HEK293 (cell line): Measurements from ENCODE around the gene CFAP58.

Experiments
- GLIS1 ChIP-seq: fragments of 450-650 bp; formaldehyde crosslinking; IDR thresholded peaks from 2 replicates; pipeline ENCODE4 v1.5.1; 2016; ENCODE audit warnings: missing biosample characterization, missing genetic modification characterization
- ZNF324 ChIP-seq: fragments of 450-650 bp; formaldehyde crosslinking; IDR thresholded peaks from 2 replicates; pipeline ENCODE4 v1.5.1; 2016; ENCODE audit warnings: missing biosample characterization, missing genetic modification characterization
- ZNF792 ChIP-seq: fragments of 450-650 bp; formaldehyde crosslinking; IDR thresholded peaks from 2 replicates; pipeline ENCODE4 v1.5.1; 2016; ENCODE audit warnings: missing biosample characterization, missing genetic modification characterization
- TF ChIP-seq, protein P1 (sequence below): fragments of 450-650 bp; formaldehyde crosslinking; IDR thresholded peaks from 2 replicates; pipeline ENCODE4 v1.5.1; 2016; ENCODE audit warnings: missing biosample characterization, missing genetic modification characterization

DNA sequence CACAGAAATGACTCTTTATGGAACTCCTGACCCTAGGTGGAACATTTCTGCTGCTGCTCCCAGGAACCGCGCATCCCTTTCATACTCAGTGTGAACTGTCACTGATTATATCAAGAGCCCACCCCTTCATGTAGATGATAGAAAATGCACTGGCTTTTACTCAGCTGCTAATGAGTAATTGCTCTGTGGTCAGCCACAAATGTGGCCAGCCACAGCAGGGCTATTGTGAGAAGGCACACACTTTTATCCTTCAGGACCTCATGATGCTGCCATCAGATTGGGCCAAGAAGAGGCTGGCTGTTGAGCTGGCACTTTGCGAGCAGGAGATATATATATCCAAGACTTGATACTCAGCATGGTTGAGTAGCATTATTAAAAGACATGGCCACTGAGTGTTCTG is 124.7 kb downstream of the CFAP58 start:
- TF ChIP-seq ZNF324 (tag by site-specific recombination) = no peak
- TF ChIP-seq, protein P1, sequence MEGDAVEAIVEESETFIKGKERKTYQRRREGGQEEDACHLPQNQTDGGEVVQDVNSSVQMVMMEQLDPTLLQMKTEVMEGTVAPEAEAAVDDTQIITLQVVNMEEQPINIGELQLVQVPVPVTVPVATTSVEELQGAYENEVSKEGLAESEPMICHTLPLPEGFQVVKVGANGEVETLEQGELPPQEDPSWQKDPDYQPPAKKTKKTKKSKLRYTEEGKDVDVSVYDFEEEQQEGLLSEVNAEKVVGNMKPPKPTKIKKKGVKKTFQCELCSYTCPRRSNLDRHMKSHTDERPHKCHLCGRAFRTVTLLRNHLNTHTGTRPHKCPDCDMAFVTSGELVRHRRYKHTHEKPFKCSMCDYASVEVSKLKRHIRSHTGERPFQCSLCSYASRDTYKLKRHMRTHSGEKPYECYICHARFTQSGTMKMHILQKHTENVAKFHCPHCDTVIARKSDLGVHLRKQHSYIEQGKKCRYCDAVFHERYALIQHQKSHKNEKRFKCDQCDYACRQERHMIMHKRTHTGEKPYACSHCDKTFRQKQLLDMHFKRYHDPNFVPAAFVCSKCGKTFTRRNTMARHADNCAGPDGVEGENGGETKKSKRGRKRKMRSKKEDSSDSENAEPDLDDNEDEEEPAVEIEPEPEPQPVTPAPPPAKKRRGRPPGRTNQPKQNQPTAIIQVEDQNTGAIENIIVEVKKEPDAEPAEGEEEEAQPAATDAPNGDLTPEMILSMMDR = no peak
- no peak for TF ChIP-seq ZNF792 (tag by site-specific recombination)
- TF ChIP-seq GLIS1 (tag by site-specific recombination) = no peak
